ENCODE results near the gene OR2T27.
"Not testable (repeated sequence)": the region's sequence is repeated elsewhere in the genome, so short reads cannot be mapped to it uniquely, and the experiment has no call there.

OR2T27 gene

GRCh38 chr1:248655354-248655753 lies at the start of gene OR2T27:
TSS of gene OR2T27 (minus strand) at chr1:248655528. CDS start at chr1:248650884, 4,644 bp downstream.
- CTCF ChIA-PET; DNase-seq (ENCODE audit: extremely low spot score); POLR2A ChIA-PET: not testable (repeated sequence)

GRCh38 chr1:248704606-248705005 lies 49.3 kb upstream of the OR2T27 start:
- DNase-seq (ENCODE audit: extremely low spot score) = no peak
- TF ChIP-seq BHLHE40 (IDR thresholded peaks at IDR 0.05; ENCODE audit: borderline replicate concordance) (no peak), ZNF384 (IDR thresholded peaks at IDR 0.05) (no peak), LEF1 (IDR thresholded peaks at IDR 0.05; ENCODE audit: borderline replicate concordance) (no peak), FOXM1 (IDR thresholded peaks at IDR 0.05; ENCODE audit: borderline replicate concordance) (no peak), HDGF (IDR thresholded peaks at IDR 0.05; ENCODE audit: borderline replicate concordance) (no peak), ARNT (IDR thresholded peaks at IDR 0.05) (no peak), NFRKB (IDR thresholded peaks at IDR 0.05) (no peak)
- ChIA-PET POLR2A (no interaction called here), CTCF (no interaction called here)

- ChIA-PET POLR2A (no interaction called here), CTCF (no interaction called here)
- TF ChIP-seq ARNT (IDR thresholded peaks at IDR 0.05) (no peak), SUZ12 (IDR thresholded peaks at IDR 0.05) (no peak), FOXA1 (IDR thresholded peaks at IDR 0.05) (no peak), ZNF384 (IDR thresholded peaks at IDR 0.05) (no peak), CTBP1 (IDR thresholded peaks at IDR 0.05; ENCODE audit: borderline replicate concordance) (no peak), PKNOX1 (IDR thresholded peaks at IDR 0.05) (no peak), LEF1 (IDR thresholded peaks at IDR 0.05; ENCODE audit: borderline replicate concordance) (no peak)
- DNase-seq (ENCODE audit: extremely low spot score) = no peak
Measured at GRCh38 chr1:248703674-248704073, 48.3 kb upstream of the OR2T27 start.

GRCh38 chr1:248702714-248703113 lies 47.4 kb upstream of the OR2T27 start, which contains the start of gene OR14I1:
TSS of gene OR14I1 (minus strand) at chr1:248702766.
- CTCF ChIA-PET = no interaction called here

GRCh38 chr1:248699099-248699498 lies 43.8 kb upstream of the OR2T27 start:
- ChIA-PET POLR2A (no interaction called here), CTCF (no interaction called here)
- TF ChIP-seq BHLHE40 (IDR thresholded peaks at IDR 0.05; ENCODE audit: borderline replicate concordance) (no peak), SP1 (IDR thresholded peaks at IDR 0.05) (no peak), TARDBP (IDR thresholded peaks at IDR 0.05) (no peak), L3MBTL2 (conservative IDR thresholded peaks at IDR 0.05) (no peak), ELF4 (IDR thresholded peaks at IDR 0.05) (no peak), SUZ12 (IDR thresholded peaks at IDR 0.05) (no peak), PKNOX1 (IDR thresholded peaks at IDR 0.05) (no peak), NFRKB (IDR thresholded peaks at IDR 0.05) (no peak), FOXM1 (IDR thresholded peaks at IDR 0.05; ENCODE audit: borderline replicate concordance) (no peak), ZNF384 (IDR thresholded peaks at IDR 0.05) (no peak), FOXK2 (IDR thresholded peaks at IDR 0.05) (no peak), HDGF (IDR thresholded peaks at IDR 0.05; ENCODE audit: borderline replicate concordance) (no peak)
- DNase-seq (ENCODE audit: extremely low spot score) = no peak

More at GRCh38 chr1:248702714-248703113, 47.4 kb upstream of the OR2T27 start, which contains the start of gene OR14I1:
- TF ChIP-seq TARDBP (IDR thresholded peaks at IDR 0.05) = no peak
- TF ChIP-seq BHLHE40 (IDR thresholded peaks at IDR 0.05; ENCODE audit: borderline replicate concordance) = no peak
- no peak for TF ChIP-seq HDGF (IDR thresholded peaks at IDR 0.05; ENCODE audit: borderline replicate concordance)
- no peak for TF ChIP-seq FOXK2 (IDR thresholded peaks at IDR 0.05)
- TF ChIP-seq LEF1 (IDR thresholded peaks at IDR 0.05; ENCODE audit: borderline replicate concordance) = no peak
- TF ChIP-seq CTBP1 (IDR thresholded peaks at IDR 0.05; ENCODE audit: borderline replicate concordance) = no peak
- no peak for TF ChIP-seq ARNT (IDR thresholded peaks at IDR 0.05)
- no peak for TF ChIP-seq PKNOX1 (IDR thresholded peaks at IDR 0.05)
- TF ChIP-seq SP1 (IDR thresholded peaks at IDR 0.05) = no peak
- no peak for TF ChIP-seq SUZ12 (IDR thresholded peaks at IDR 0.05)
- TF ChIP-seq ZNF384 (IDR thresholded peaks at IDR 0.05) = no peak
- TF ChIP-seq L3MBTL2 (conservative IDR thresholded peaks at IDR 0.05) = no peak
- no peak for TF ChIP-seq NFRKB (IDR thresholded peaks at IDR 0.05)
- no peak for TF ChIP-seq FOXM1 (IDR thresholded peaks at IDR 0.05; ENCODE audit: borderline replicate concordance)
- no peak for TF ChIP-seq FOXA1 (IDR thresholded peaks at IDR 0.05)
- TF ChIP-seq ELF4 (IDR thresholded peaks at IDR 0.05) = no peak
- no peak for DNase-seq (ENCODE audit: extremely low spot score)
- POLR2A ChIA-PET = no interaction called here

GRCh38 chr1:248697907-248698306 lies 42.6 kb upstream of the OR2T27 start:
- POLR2A ChIA-PET = no interaction called here
- CTCF ChIA-PET = no interaction called here
- no peak for DNase-seq (ENCODE audit: extremely low spot score)
- TF ChIP-seq HDGF (IDR thresholded peaks at IDR 0.05; ENCODE audit: borderline replicate concordance) = no peak
- no peak for TF ChIP-seq BHLHE40 (IDR thresholded peaks at IDR 0.05; ENCODE audit: borderline replicate concordance)
- TF ChIP-seq PKNOX1 (IDR thresholded peaks at IDR 0.05) = no peak
- no peak for TF ChIP-seq SUZ12 (IDR thresholded peaks at IDR 0.05)
- TF ChIP-seq TARDBP (IDR thresholded peaks at IDR 0.05) = no peak
- TF ChIP-seq FOXK2 (IDR thresholded peaks at IDR 0.05) = no peak
- TF ChIP-seq FOXM1 (IDR thresholded peaks at IDR 0.05; ENCODE audit: borderline replicate concordance) = no peak
- TF ChIP-seq FOXA1 (IDR thresholded peaks at IDR 0.05) = no peak
- no peak for TF ChIP-seq NFRKB (IDR thresholded peaks at IDR 0.05)
